Measurements from ENCODE around the gene LAMA3.

Gene LAMA3

GRCh38 chr18:23827681-23828080 is 138.4 kb downstream of the LAMA3 start:
- no peak for FAIRE-seq

GRCh38 chr18:23828426-23828825 is 139.2 kb downstream of the LAMA3 start:
- FAIRE-seq = no peak

GRCh38 chr18:23832911-23833310 is 143.7 kb downstream of the LAMA3 start:
- no peak for FAIRE-seq

- FAIRE-seq = no peak
Measured at GRCh38 chr18:23833714-23834113, 144.5 kb downstream of the LAMA3 start.

- no peak for FAIRE-seq
Measured at GRCh38 chr18:23835091-23835490, 145.8 kb downstream of the LAMA3 start.

- no peak for FAIRE-seq
Measured at GRCh38 chr18:23835506-23835905, 146.3 kb downstream of the LAMA3 start.

GRCh38 chr18:23837591-23837990 is 148.3 kb downstream of the LAMA3 start:
- no peak for FAIRE-seq

GRCh38 chr18:23838233-23838632 is 149.0 kb downstream of the LAMA3 start:
- no peak for FAIRE-seq

- FAIRE-seq = no peak
Measured at GRCh38 chr18:23838801-23839366, 149.6 kb downstream of the LAMA3 start.

GRCh38 chr18:23842305-23842704 is 153.1 kb downstream of the LAMA3 start:
- FAIRE-seq = no peak

- no peak for FAIRE-seq
Measured at GRCh38 chr18:23844991-23845680, 155.9 kb downstream of the LAMA3 start.

- FAIRE-seq = no peak
Measured at GRCh38 chr18:23845988-23846630, 156.9 kb downstream of the LAMA3 start.

- no peak for FAIRE-seq
Measured at GRCh38 chr18:23847321-23847986, 158.2 kb downstream of the LAMA3 start.

- no peak for FAIRE-seq
Measured at GRCh38 chr18:23849141-23849540, 159.9 kb downstream of the LAMA3 start.

- no peak for FAIRE-seq
Measured at GRCh38 chr18:23850215-23850614, 161.0 kb downstream of the LAMA3 start.

GRCh38 chr18:23851470-23852002 is 162.3 kb downstream of the LAMA3 start:
- FAIRE-seq = no peak

GRCh38 chr18:23852236-23853045 is 163.2 kb downstream of the LAMA3 start:
- FAIRE-seq = no peak

GRCh38 chr18:23853448-23854195 is 164.4 kb downstream of the LAMA3 start:
- no peak for FAIRE-seq

GRCh38 chr18:23855721-23856120 is 166.5 kb downstream of the LAMA3 start:
- FAIRE-seq = no peak

GRCh38 chr18:23856466-23857163 is 167.4 kb downstream of the LAMA3 start:
- no peak for FAIRE-seq

GRCh38 chr18:23857164-23857552 is 167.9 kb downstream of the LAMA3 start:
- no peak for FAIRE-seq
